K562 treated with DMSO at 1 percent for 48 hours (cell line): ENCODE data around the gene PLXNB2. TPM values are rescaled to one million over a fixed set of nuclear protein-coding genes. Genes with fewer than 3 reads are reported as not detected.

Experiments
- total RNA-seq: library from RNA; unstranded; fragments of 300-600 nt; gene quantifications from 2 replicates; pipeline ENCODE4 v1.2.3, GENCODE V29; 2022; ENCODE audit warnings: low replicate concordance; ENCODE audit errors: extremely low read depth

Gene PLXNB2
- not detected in 2 replicates for total RNA-seq

GRCh38 chr22:50306753-50307749 lies at the start of gene PLXNB2:
Gene PLXNB2 (minus strand): TSS chr22:50307646. CDS start chr22:50290584, 17,062 bp downstream.

DNA sequence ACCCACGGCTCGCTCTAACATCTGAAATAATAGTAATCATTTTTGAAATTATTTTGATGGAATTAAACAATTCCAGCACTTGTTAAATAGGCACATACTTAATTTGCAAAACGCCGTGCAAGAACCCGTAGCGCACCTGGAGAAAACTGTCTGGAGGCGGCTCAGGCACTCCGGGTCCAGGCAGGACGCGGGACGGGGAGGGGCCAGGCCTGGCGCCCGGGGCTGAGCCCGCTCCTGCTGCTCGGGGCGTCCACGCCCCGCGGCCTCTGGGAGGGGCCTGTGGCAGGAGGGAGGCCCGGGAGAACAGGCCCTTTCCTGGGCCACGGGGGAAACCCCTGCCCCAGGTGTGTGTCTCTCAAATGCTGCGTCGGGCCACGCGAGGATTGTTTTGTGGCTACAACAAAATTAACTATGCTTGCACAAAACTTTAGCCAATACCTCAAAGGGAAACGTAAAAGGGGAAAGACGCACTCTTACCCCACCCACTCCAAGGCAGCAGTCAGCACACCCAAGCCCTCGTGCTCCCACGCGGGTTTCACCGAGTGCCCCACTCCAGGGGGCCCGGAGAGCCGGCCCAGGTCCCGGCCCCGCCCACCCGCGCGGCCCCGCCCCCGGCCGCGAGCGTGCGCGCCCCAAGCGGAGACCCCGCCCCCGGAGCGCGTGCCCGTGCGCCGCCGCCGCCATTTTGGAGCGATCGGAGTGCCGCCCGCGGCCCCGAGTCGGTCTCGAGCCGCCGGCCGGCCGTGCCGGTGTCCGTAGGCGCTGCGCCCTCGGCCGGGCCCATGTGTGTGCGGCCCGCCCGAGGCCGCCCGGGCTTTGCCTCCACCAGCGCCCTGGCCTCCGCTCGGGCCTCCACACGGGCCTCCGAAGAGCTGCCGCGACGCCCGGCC lies 35.5 kb upstream of the PLXNB2 start, which contains the start of gene PPP6R2:
TSS of gene PPP6R2 (plus strand) at position 677 of the 890 bp plus-strand sequence. CDS start 50,582 bp downstream, outside the sequence.

DNA sequence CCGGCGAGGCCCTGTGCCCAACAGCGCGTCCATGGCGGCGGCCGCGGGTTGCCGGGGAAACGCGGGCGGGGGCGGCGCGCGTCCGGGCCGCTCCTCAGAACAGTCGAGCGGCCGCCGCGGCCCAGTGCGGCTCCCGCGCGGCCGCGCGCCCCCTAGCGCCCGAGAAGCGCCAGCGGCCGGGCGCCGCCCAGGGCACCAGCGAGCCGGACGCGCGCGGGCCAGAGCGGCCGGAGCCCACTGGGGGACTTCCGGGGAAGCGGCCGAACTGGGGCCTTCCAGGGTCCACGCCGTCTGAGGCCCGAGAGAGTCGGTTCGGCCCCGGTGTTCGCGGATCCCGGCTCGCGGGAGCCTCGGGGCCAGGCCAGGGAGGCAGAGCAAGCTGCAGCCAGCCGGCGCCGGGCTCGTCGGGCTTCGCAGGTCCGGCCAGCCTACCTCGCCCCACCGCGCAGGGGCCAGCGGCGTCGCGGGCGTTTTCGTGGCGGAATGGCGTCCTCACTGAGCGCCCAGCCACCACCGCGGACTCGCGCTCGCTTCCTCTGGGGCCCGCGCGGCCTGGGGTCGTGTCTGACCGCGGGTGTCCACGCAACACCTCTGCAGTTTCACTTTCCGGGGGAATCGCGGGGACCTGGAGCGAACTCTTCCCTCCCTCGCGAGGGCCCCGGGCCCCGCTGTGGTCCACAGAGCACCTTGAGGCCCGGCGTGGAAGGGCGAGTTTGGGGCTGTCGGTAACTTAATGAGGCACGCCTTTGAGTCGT lies 19.7 kb upstream of the PLXNB2 start, which contains the start of gene DENND6B:
TSS of gene DENND6B (minus strand) at position 57 of the 755 bp plus-strand sequence. CDS start at position 33, 24 bp downstream.

GRCh38 chr22:50269970-50270665 lies 37.3 kb downstream of the PLXNB2 start, which contains the start of gene MAPK11:
Gene MAPK11 (minus strand): TSS chr22:50270380. CDS start chr22:50270292, 88 bp downstream.

GRCh38 chr22:50261615-50262459 lies 45.6 kb downstream of the PLXNB2 start, which contains the start of gene MAPK12:
Gene MAPK12 (minus strand): TSS chr22:50261683. CDS start chr22:50261509, 174 bp downstream.

DNA sequence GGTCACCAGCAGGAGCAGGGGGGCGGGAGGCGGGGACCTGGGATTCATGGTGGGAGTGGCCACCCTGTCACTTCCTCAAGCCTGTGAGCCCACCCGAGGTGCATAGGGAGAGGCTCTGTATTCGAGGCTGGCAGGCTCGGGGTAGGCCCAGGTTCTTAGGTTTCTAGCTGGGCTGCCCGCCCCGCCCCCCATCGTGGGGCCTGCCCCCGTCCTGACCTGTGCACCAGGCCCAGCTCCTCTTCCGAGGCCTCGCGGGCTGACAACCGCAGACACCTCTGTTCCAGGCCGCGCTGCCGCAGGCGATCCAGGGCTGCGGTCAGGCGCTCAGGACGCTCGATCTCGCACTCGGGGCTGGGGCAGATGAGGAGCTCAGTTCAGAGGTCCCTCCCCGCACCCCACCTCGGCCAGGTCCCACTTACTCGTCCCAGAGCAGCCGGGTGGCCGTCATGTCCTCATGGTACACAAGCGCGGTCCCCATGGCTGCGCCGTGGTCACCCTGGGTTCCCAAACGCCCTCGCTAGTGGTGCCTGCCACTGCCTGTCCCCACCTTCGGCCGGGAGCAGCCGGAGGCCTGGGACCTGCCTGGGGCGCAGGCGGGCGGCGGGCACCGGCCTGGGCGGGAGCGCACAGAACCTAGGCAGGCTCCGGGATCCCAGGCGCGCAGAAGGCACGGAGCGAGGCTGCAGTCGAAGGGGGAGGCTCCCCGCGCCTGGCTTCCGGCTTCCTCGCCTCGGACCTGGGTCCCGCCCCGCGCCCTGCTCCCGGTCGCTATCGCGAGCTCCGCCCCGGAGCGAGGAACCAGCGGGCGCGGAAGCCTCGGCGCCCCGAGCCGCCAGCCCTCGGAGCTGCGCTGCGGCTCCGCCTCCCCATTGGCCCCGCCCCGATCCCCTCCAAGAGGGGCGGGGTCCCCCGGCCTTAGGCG lies 56.6 kb downstream of the PLXNB2 start, which contains the start of gene HDAC10:
TSS of gene HDAC10 (minus strand) at position 711 of the 922 bp plus-strand sequence. CDS start at position 478, 233 bp downstream.

DNA sequence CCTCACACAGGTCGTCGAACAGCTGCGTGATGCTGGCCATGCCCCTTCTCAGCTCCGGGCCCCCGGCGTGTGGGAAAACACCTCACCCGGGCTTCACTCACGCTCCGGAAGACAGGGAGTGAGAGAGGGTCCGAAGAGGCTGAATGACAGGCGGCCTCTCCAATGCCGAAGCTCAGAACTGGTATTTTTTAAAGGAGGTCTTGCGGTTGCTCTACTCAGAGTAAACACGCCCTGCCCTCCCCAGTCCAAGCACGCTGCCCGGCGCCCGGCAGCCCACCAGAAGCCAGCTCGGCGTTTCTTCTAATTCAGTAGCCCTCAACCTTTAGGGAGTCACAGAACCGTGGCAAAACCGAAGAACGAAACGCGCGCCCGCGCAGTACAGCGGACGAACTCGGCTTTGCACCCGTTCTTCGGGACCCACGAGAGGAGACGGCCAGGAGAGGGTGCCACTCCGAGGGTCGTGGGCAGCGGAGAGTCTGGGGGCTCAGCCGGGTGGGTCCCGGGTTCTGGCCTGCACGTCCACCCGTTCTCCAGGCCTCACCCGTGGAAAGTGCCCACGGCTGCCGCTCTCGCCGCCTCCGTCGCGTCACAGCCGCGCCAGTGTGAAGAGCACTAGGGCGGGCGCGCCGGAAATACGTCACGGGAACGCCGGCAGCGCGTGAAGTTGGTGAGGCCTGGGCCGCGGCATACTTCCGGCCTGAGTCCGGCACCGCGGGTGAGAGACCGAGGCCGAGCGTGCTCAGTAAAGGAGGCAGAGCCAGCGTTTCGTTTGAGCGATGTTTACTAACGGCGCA lies 62.8 kb downstream of the PLXNB2 start, which contains the start of gene TUBGCP6:
TSS of gene TUBGCP6 (minus strand) at position 604 of the 794 bp plus-strand sequence. CDS start at position 40, 564 bp downstream.

Other genes with a start within 250 kb of the PLXNB2 start
- not detected in 2 replicates for gene TTLL8, start 249.3 kb downstream of the PLXNB2 start, total RNA-seq
- gene MLC1, start 222.2 kb downstream of the PLXNB2 start, total RNA-seq: not detected in 2 replicates
- gene MOV10L1, start 217.6 kb downstream of the PLXNB2 start, total RNA-seq: not detected in 2 replicates
- not detected in 2 replicates for gene PANX2, start 136.9 kb downstream of the PLXNB2 start, total RNA-seq
- 180 TPM in 1 of 2 replicates, not detected in the other for gene TRABD, start 121.7 kb downstream of the PLXNB2 start, total RNA-seq
- not detected in 2 replicates for gene SELENOO, start 106.6 kb downstream of the PLXNB2 start, total RNA-seq
- gene TUBGCP6, start 62.6 kb downstream of the PLXNB2 start, total RNA-seq: not detected in 2 replicates
- gene HDAC10, start 56.4 kb downstream of the PLXNB2 start, total RNA-seq: not detected in 2 replicates
- gene MAPK12, start 46.0 kb downstream of the PLXNB2 start, total RNA-seq: not detected in 2 replicates
- not detected in 2 replicates for gene MAPK11, start 37.3 kb downstream of the PLXNB2 start, total RNA-seq
- not detected in 2 replicates for gene DENND6B, start 19.4 kb upstream of the PLXNB2 start, total RNA-seq
- gene PPP6R2, start 35.7 kb upstream of the PLXNB2 start, total RNA-seq: 112 TPM in 1 of 2 replicates, not detected in the other
- gene SBF1, start 167.4 kb upstream of the PLXNB2 start, total RNA-seq: 58.0 TPM in 1 of 2 replicates, not detected in the other
- gene ADM2, start 173.9 kb upstream of the PLXNB2 start, total RNA-seq: not detected in 2 replicates
- not detected in 2 replicates for gene MIOX, start 179.2 kb upstream of the PLXNB2 start, total RNA-seq
- gene LMF2, start 200.1 kb upstream of the PLXNB2 start, total RNA-seq: not detected in 2 replicates
- not detected in 2 replicates for gene NCAPH2, start 200.6 kb upstream of the PLXNB2 start, total RNA-seq
- gene SCO2, start 218.0 kb upstream of the PLXNB2 start, total RNA-seq: not detected in 2 replicates
- gene TYMP, start 222.4 kb upstream of the PLXNB2 start, total RNA-seq: not detected in 2 replicates
- gene KLHDC7B, start 238.3 kb upstream of the PLXNB2 start, total RNA-seq: not detected in 2 replicates